Esophagus squamous epithelium (tissue), 4 donors: ENCODE results near the gene RPLP2.

ENCODE experiments used
- POLR2A ChIP-seq, 4 donors: fragments of 450-650 bp; IDR thresholded peaks; one replicate each; pipeline ENCODE4 v1.6.1; 2017; ENCODE audit warnings: antibody characterized with exemption in 4 of 4, mild to moderate bottlenecking in 4 of 4, moderate library complexity in 3 of 4
- TF ChIP-seq, protein P1 (sequence below), 6 experiments: fragments of 450-650 bp in 4 of 6; fragments of 200-600 bp in 2 of 6; sonication (generic) in 2 of 6; IDR thresholded peaks; one replicate each; pipeline ENCODE4 v1.5.1; 2016 to 2019; ENCODE audit warnings: antibody characterized with exemption in 6 of 6, mild to moderate bottlenecking in 4 of 6, moderate library complexity in 4 of 6

DNA sequence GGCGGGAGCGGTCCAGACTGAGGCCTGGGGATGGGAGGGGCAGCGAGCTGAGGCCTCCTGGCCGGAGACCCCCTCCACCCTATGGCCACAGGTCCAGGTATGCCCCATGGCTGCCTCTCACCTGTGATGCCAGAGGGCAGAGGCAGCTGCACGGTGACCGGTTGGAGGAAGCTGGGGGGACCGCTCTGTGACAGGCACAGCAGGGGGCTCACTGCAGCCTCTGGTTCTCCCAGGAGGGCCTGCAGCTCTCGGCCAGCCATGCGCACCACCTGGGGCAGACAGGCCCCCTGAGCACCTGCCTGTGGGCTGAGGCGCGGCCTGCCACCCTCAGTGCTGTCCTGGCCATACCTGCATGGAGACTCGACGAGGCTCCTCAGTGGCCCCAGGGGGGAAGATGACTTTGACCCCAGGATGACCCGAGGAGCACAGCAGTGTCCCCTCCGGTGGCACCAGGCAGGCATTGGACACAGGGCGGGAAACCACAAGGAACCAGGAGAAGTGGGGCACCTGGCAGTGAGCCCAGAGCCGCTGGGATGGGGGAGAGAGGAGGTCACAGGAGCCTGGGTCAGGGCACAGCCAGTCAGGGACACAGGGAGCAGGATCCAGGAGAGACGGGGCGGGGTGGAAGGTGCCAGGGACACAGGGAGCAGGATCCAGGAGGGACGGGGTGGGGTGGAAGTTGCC is 8.5 kb upstream of the RPLP2 start:
- TF ChIP-seq, protein P1, sequence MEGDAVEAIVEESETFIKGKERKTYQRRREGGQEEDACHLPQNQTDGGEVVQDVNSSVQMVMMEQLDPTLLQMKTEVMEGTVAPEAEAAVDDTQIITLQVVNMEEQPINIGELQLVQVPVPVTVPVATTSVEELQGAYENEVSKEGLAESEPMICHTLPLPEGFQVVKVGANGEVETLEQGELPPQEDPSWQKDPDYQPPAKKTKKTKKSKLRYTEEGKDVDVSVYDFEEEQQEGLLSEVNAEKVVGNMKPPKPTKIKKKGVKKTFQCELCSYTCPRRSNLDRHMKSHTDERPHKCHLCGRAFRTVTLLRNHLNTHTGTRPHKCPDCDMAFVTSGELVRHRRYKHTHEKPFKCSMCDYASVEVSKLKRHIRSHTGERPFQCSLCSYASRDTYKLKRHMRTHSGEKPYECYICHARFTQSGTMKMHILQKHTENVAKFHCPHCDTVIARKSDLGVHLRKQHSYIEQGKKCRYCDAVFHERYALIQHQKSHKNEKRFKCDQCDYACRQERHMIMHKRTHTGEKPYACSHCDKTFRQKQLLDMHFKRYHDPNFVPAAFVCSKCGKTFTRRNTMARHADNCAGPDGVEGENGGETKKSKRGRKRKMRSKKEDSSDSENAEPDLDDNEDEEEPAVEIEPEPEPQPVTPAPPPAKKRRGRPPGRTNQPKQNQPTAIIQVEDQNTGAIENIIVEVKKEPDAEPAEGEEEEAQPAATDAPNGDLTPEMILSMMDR (IDR thresholded peaks at IDR 0.05): no peak
- TF ChIP-seq POLR2A (IDR thresholded peaks at IDR 0.05): no peak
